Kidney capillary endothelial cell (primary cell): ENCODE results near the gene CMA1.
"Not testable (repeated sequence)": the region's sequence is repeated elsewhere in the genome, so short reads cannot be mapped to it uniquely, and the experiment has no call there.

Experiments
- DNase-seq: peaks from one replicate; pipeline ENCODE4 v3.0.0-alpha.2; 2018; ENCODE audit warnings: low spot score

CMA1 gene, protein sequence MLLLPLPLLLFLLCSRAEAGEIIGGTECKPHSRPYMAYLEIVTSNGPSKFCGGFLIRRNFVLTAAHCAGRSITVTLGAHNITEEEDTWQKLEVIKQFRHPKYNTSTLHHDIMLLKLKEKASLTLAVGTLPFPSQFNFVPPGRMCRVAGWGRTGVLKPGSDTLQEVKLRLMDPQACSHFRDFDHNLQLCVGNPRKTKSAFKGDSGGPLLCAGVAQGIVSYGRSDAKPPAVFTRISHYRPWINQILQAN

DNA sequence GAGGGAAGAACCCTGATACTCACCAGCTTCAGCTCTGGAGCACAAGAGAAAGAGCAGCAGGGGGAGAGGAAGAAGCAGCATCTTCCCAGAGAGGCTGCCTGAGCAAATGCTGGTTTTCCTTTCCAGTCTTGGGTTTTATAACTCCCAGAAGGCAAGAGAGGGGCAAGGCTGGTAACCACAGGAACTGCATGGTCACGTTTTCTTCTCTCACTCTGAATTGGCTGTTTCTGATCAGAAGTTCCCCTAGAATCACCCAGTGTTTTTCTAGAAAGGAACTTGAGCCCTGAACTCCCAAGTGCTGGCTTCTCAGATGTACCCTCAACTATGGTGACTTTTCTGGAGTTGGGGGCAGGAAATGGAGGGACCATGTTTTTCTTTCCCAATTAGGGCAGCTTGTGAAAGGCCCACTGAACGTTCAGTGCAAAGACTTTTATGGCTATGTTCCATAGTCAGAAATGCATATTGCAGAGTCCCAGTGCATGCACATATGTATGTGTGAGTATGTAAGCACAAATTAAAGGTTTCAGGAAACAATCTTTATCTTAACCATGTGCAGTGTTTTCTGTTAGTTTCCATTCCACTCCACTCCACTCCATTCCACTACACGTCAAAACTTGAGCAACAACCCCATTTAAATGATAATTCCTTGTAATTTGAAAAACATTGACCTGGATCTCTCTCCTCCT lies at the start of gene CMA1:
Gene CMA1 (minus strand): TSS at position 111 of the 686 bp plus-strand sequence. CDS start 30 bp downstream, at position 81.
- DNase-seq: no peak

DNA sequence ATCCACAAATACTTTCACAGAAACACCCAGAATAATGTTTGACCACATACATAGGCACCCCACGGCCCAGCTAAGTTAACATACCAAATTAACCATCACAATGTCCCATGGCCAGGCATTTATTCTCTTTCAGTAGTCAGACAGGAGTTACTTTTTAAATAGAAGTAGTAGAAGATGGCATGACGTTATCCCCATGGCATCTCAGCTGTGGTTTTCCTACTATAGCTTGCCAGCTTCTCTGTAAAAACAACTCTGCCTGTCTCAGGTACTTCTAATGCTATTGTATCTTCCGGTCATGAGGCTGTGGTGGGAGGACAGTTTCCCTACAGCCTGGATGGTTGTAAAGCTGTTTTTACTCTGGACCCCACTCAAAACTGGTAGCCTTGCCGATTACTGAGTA lies 48.7 kb upstream of the CMA1 start:
- no peak for DNase-seq

DNA sequence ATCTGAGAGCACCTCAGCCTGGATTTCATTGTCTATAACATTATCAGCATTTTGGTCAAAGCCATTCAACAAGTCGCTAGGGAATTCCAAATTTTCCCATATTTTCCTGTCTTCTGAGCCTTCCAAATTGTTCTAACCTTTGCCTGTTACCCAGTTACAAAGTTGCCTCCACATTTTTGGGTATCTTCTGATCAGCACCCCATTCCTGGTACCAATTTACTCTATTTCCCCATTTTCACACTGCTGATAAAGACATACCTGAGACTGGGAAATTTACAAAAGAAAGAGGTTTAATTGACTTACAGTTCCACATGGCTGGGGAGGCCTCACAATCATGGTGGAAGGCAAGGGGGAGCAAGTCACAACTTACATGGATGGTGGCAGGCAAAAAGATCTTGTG lies 41.0 kb upstream of the CMA1 start:
- not testable (repeated sequence) for DNase-seq

DNA sequence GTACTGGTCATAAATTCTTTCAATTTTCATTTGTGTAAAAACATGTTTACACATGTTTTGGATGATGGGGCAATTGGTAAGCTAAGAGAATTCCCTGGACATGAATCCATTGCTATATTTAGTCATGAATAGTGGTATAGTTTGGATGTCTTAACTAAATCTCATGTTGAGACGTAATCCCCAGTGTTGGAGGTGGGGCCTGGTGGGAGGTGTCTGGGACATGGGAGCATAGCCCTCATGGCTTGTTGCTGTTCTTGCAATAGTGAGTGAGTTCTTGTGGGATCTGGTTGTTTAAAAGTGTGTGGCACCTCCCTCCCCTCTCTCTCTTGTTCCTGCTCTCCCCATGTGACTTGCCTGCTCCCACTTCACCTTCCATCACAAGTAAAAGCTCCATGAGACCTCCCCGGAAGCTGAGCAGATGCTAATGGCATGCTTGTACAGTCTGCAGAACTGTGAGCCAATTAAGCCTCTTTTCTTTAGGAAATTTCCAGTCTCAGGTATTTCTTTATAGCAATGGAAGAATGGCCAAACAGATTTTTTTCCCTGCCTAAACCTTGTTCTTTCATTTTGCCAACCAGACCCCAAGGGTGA lies 34.4 kb upstream of the CMA1 start:
- DNase-seq: no peak

DNA sequence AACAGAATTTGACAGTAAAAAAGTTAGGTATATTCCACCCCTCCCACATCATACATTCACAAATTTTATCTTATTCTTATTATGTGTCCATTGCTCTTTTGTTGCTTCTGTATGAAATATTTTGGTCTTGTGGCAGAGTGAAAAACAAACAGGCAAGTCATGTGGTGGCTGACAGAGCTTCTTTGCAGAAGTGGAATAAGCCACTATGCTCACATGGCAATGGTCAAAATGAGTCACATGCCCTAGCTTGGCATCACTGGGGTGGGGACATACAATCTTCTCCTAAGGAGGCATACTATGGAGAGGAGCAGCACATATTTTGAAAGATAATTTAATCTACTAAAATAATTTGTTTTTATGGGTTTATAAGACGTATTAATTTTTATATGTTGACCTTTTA lies 27.7 kb upstream of the CMA1 start:
- DNase-seq: no peak

GRCh38 chr14:24534286-24534685 lies 26.2 kb upstream of the CMA1 start:
- no peak for DNase-seq

DNA sequence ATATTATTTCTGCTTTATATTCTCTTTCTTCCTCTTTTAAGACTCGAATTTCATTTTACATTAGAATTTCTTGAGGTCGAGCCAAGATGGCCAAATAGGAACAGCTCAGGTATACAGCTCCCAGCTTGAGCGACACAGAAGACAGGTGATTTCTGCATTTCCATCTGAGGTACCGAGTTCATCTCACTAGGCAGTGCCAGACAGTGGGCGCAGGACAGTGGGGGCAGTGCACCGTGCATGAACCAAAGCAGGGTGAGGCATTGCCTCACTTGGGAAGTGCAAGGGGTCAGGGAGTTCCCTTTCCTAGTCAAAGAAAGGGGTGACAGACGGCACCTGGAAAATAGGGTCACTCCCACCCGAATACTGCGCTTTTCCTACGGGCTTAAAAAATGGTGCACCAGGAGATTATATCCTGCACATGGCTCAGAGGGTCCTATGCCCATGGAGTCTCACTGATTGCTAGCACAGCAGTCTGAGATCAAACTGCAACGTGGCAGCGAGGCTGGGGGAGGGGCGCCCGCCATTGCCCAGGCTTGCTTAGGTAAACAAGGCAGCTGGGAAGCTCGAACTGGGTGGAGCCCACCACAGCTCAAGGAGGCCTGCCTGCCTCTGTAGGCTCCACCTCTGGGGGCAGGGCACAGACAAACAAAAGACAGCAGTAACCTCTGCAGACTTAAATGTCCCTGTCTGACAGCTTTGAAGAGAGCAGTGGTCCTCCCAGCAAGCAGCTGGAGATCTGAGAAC lies 18.0 kb upstream of the CMA1 start:
- DNase-seq: not testable (repeated sequence)

- DNase-seq: no peak
Observed at GRCh38 chr14:24518851-24519250, 10.8 kb upstream of the CMA1 start.

- DNase-seq: no peak
Observed at GRCh38 chr14:24514209-24514608, 6.1 kb upstream of the CMA1 start.

DNA sequence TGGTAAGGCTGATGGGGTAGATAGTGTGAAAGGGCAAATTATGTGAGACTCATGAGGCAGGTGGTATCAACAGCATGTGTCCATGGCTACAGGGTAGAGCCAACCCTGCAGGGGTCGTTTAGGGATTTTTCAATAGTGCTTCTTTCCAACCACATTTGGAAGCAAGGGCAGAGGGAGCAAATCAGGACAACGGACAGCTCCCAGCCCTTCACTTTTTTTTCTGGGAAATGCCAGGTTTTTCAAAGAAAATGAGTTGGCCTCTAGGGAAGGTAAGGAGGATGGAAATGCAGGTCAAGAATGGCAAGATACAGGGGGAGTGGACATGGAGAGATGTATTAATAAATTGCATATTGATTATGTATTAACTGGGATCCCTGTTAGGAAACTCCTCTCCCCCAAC lies 4.9 kb upstream of the CMA1 start:
- DNase-seq: no peak

DNA sequence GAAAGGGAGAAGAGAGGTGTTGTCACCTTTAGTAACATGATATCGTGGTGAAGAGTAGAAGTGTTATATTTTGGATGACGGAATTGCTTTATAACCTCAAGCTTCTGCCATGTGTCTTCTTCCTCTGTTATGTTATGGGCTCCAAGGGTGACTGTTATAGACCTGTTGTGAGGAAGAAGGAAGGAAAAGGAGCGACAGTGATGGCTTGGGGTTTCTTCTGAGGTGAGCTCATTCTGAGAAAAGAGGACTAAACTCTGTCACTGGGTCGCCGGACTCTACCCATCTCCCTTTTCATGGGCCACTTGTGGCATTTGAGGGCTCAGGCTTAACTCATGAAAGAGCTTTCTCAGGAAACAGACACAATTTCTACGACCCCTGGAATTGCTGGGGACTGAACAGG lies 1.6 kb downstream of the CMA1 start:
- no peak for DNase-seq

DNA sequence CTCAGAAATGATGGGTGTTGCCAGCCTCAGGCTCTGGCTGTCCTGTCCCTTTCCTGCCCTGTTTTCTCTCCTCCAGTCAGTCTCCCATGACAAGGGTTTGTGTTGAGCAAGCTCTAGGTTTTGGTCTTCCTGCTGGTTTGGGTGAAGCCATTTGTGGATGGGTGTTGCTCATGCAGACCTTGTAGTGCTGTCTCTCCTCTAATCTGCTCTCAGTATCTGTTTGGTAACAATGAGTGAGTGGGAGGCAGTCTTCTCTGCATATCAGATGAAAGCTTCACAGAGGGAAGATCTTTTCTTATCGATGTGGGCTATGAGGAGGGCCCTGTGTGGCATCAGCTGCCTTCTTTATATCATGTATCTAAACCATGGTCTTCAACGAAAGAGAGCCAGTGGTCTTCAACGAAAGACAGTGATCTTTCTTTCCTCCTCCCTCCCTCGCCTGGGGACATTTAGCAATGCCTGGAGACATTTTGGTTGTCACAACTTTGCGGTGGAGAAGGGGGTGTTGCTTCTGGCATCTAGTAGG lies 3.6 kb downstream of the CMA1 start:
- no peak for DNase-seq

GRCh38 chr14:24491586-24492408 lies 16.3 kb downstream of the CMA1 start:
- not testable (repeated sequence) for DNase-seq

- DNase-seq: no peak
Observed at GRCh38 chr14:24483604-24484252, 24.3 kb downstream of the CMA1 start.

DNA sequence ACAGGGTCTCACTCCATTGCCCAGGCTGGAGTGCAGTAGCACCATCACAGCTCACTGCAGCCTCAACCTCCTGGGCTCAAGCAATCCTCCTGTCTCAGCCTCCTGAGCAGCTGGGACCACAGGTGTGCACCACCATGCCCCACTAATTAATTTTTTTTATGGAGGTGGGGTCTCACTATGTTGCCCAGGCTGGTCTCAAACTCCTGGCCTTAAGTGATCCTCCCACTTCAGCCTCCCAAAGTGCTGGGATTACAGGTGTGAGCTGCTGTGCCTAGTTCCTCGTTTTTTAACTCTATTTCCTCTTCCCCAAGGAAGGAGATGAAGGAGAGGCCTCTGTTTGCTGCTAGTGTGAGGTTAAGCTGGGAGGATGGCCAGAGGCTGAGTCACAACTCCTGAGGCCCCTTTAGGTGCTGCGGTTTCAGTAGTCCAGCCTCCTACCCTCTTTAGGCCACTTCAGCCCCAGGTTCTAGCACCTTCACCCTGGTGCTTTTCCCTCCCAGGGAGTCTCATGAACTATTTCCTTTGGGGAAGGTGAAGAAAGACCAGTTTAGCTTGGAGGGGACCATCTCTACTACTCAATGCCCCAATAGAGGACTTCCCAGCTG lies 25.3 kb downstream of the CMA1 start:
- DNase-seq: not testable (repeated sequence)

- peak; percentile 28 for DNase-seq
Observed at GRCh38 chr14:24481622-24482324, 26.3 kb downstream of the CMA1 start.

DNA sequence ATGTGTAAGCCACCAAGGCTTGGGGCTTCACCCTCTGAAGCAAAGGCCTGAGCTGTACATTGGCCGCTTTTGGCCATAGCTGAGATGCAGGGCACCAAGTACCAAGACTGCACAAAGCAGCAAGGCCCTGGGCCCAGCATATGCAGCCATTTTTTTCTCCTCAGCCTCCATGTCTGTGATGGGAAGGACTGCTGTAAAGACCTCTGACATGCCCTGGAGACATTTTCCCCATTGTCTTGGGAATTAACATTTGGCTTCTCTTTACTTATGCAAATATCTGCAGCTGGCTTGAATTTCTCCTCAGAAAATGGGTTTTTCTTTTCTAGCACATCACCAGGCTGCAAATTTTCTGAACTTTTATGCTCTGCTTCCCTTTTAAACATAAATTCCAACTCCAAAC lies 28.1 kb downstream of the CMA1 start:
- DNase-seq: not testable (repeated sequence)

DNA sequence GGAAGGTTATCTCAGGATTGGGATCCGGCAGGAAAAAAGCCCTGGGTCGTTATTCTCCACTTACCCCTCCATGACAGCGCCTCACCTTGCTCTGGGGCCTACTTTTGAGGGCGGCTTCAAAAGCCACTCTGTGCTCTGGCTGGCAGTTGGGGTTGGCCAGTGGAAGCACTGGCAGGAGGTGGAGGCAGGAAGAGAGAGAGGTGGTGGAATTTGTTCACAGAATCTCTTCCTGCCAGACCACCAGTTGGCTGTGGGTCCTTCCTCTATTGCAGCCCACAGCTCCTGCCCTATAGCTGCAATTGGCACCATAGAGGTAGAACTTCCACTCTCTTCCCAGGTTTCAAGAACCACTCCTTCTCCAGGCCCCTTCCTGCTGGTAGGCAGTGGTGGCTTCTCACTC lies 32.8 kb downstream of the CMA1 start:
- DNase-seq: no peak

- no peak for DNase-seq
Observed at GRCh38 chr14:24473211-24473610, 34.9 kb downstream of the CMA1 start.

DNA sequence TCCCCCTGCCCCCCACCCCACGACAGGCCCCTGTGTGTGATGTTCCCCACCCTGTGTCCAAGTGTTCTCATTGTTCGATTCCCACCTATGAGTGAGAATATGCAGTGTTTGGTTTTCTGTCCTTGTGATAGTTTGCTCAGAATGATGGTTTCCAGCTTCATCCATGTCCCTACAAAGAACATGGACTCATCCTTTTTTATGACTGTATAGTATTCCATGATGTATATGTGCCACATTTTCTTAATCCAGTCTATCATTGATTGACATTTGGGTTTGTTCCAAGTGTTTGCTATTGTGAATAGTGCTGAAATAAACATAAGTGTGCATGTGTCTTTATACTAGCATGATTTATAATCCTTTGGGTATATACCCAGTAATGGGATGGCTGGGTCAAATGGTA lies 37.6 kb downstream of the CMA1 start:
- DNase-seq: not testable (repeated sequence)
